ENCODE data around the gene SLC4A5. TPM values are rescaled to one million over a fixed set of nuclear protein-coding genes. Genes with fewer than 3 reads are reported as not detected.
A peak's percentile ranks its signal among the peaks of the same experiment; 100 is the strongest.

Gene SLC4A5
- total and polyA plus RNA-seq, 4 donors = 0.85 to 9.6 (median 3.9) TPM

DNA sequence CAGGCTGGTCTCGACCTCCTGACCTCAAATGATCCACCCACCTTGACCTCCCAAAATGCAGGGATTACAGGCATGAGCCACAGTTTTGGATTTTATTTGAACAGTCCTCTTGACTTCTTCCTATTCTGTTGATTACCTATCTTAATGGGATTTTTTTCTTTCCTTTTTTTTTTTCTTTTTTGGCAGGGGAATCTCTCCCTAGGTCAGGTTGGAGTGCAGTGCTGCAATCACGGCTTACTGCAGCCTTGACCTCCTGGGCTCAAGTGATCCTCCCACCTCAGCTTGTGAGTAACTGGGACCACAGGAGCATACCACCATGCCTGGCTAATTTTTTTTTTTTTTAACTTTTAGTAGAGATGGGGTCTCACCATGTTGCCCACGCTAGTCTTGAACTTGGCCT, 142.0 kb downstream of the SLC4A5 start:
- no peak overlapping the region for H3K4me3 ChIP-seq
- DNase-seq = no peak
- H3K9me3 ChIP-seq (ENCODE audit: control insufficient read depth in 4 of 4, insufficient read depth in 3 of 4, low read length in 3 of 4) = no peaks in the 10 kb centered on the region
- H3K36me3 ChIP-seq (ENCODE audit: control insufficient read depth in 4 of 4, insufficient read depth in 4 of 4, low read length in 4 of 4) = no peaks in the 10 kb centered on the region
- ATAC-seq (ENCODE audit: insufficient read depth, low FRiP score) = no peak
- WGBS, 2 donors = 85 to 98% methylated on average over 3 of the region's 3 CpGs
- TF ChIP-seq, protein P1, sequence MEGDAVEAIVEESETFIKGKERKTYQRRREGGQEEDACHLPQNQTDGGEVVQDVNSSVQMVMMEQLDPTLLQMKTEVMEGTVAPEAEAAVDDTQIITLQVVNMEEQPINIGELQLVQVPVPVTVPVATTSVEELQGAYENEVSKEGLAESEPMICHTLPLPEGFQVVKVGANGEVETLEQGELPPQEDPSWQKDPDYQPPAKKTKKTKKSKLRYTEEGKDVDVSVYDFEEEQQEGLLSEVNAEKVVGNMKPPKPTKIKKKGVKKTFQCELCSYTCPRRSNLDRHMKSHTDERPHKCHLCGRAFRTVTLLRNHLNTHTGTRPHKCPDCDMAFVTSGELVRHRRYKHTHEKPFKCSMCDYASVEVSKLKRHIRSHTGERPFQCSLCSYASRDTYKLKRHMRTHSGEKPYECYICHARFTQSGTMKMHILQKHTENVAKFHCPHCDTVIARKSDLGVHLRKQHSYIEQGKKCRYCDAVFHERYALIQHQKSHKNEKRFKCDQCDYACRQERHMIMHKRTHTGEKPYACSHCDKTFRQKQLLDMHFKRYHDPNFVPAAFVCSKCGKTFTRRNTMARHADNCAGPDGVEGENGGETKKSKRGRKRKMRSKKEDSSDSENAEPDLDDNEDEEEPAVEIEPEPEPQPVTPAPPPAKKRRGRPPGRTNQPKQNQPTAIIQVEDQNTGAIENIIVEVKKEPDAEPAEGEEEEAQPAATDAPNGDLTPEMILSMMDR (IDR thresholded peaks at IDR 0.05; ENCODE audit: control extremely low read depth, extremely low read depth) = no peak
- H3K27me3 ChIP-seq (ENCODE audit: control insufficient read depth in 3 of 3, insufficient read depth in 3 of 3, low read length in 2 of 3) = no peaks in the 10 kb centered on the region
- no peak overlapping the region for H3K27ac ChIP-seq (ENCODE audit: low read depth in 1 of 2, low read length in 1 of 2)
- H3K9ac ChIP-seq (ENCODE audit: insufficient read depth in 1 of 2, low read length in 2 of 2) = no peak overlapping the region
- peaks cover 0 to 13% (median 0%) of the 10 kb centered on the region in 5 donors for H3K4me1 ChIP-seq (ENCODE audit: control insufficient read depth in 5 of 5, insufficient read depth in 5 of 5, low read length in 5 of 5)

DNA sequence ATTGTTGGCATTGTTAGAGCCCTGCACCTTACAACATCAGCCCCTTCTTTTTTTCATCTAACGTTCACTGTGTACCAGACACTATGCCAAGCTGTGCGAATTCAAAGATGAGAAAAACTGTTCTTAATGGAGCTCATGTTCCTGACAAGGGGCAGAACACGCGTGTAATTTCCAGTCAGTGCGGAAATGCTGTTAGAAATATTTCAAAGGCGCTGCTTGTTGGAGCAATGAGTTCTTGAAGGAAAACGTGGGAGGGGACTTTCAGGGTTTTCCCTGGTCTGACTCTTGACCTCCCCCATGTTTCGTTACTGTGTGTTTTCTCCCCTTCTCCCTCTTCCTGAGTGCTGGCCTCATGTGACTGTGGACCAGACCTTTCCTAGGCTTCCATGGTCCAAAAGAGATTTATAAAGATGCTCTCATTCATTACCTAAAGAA, 143.3 kb downstream of the SLC4A5 start:
- Histone ChIP-seq H3K27ac (ENCODE audit: low read depth in 1 of 2, low read length in 1 of 2) (no peak overlapping the region), H3K4me3 (no peak overlapping the region), H3K36me3 (ENCODE audit: control insufficient read depth in 4 of 4, insufficient read depth in 4 of 4, low read length in 4 of 4) (no peaks in the 10 kb centered on the region), H3K4me1 (ENCODE audit: control insufficient read depth in 5 of 5, insufficient read depth in 5 of 5, low read length in 5 of 5) (peaks cover 0 to 13% (median 0%) of the 10 kb centered on the region in 5 donors), H3K27me3 (ENCODE audit: control insufficient read depth in 3 of 3, insufficient read depth in 3 of 3, low read length in 2 of 3) (no peaks in the 10 kb centered on the region), H3K9me3 (ENCODE audit: control insufficient read depth in 4 of 4, insufficient read depth in 3 of 4, low read length in 3 of 4) (no peaks in the 10 kb centered on the region), H3K9ac (ENCODE audit: insufficient read depth in 1 of 2, low read length in 2 of 2) (no peak overlapping the region)
- DNase-seq (peak in 2 of 3 donors; percentile 17 to 19), ATAC-seq (ENCODE audit: insufficient read depth, low FRiP score) (no peak)
- TF ChIP-seq, protein P1 (IDR thresholded peaks at IDR 0.05; ENCODE audit: control extremely low read depth, extremely low read depth) = no peak
- 36 to 46% methylated on average over 8 of the region's 8 CpGs for WGBS, 2 donors

DNA sequence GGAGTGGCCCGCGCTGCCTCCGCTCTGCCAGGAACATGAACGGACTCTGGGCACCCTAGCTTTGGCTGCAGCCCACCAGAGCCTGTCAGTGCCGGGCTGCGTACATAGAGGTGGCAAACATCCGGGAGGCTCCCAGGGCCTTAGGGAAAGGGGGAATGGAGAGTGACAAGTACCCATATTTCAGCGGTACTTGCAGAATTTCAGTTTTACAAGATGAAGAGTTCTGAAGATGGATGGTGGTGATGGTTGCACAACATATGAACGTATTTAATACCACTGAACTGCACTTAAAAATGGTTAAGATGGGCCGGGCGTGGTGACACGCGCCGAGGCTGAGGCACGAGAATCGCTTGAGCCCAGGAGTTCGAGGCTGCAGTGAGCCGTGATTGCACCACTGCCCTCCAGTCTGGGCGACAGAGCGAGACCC, 143.9 kb downstream of the SLC4A5 start:
- DNase-seq (no peak), ATAC-seq (ENCODE audit: insufficient read depth, low FRiP score) (no peak)
- peak overlapping the region; percentile 84 to 86 for H3K27ac ChIP-seq (ENCODE audit: low read depth in 1 of 2, low read length in 1 of 2)
- H3K27me3 ChIP-seq (ENCODE audit: control insufficient read depth in 3 of 3, insufficient read depth in 3 of 3, low read length in 2 of 3) = no peaks in the 10 kb centered on the region
- 2 to 4% methylated on average over 18 to 20 of the region's 20 CpGs for WGBS, 2 donors
- H3K4me3 ChIP-seq = peak overlapping the region; percentile 47
- peak overlapping the region in 1 of 2 donors; percentile 0 for H3K9ac ChIP-seq (ENCODE audit: insufficient read depth in 1 of 2, low read length in 2 of 2)
- H3K36me3 ChIP-seq (ENCODE audit: control insufficient read depth in 4 of 4, insufficient read depth in 4 of 4, low read length in 4 of 4) = no peaks in the 10 kb centered on the region
- TF ChIP-seq, protein P1 (IDR thresholded peaks at IDR 0.05; ENCODE audit: control extremely low read depth, extremely low read depth) = no peak
- peaks cover 0 to 13% (median 0%) of the 10 kb centered on the region in 5 donors for H3K4me1 ChIP-seq (ENCODE audit: control insufficient read depth in 5 of 5, insufficient read depth in 5 of 5, low read length in 5 of 5)
- no peaks in the 10 kb centered on the region for H3K9me3 ChIP-seq (ENCODE audit: control insufficient read depth in 4 of 4, insufficient read depth in 3 of 4, low read length in 3 of 4)

All from lung (tissue), 12 donors.